Measurements from ENCODE around the gene SLC44A1.

SLC44A1 gene

DNA sequence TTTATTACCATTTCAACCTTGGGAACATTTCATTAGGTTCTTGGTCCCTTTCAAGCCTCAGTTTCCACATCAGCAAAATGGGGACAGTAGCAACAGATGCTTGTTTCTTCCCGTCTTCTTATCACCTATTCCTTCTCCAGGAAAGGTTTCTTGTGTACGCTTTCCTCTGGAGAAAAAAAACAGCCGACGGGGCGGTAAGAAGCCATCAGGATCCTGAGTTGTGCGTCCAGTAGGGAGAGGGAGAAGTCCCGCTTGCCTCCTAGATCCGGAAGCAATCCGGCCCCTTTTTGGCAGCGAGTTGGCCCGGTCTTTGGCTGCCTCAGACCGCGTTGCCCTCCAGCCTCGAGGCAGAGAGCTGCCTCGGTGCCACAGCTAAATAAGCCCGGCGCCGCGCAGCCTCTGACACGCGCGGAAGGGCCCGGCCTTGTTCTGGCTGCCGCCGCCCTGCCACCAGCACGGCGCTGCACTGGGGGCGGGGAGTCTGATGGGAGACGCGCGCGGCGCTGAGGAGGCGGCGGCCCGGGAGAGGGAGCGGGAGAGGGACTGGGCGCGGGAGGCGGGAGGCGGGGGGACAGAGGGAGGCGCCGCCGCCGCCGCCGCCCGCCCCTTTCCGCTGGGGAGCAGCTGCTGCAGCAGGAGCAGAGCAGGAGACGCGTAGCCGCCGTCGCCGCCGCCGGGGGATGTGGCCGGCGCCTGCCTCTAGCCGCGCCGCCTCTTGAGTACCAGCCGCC lies at the start of gene SLC44A1:
SLC44A1 (plus strand) TSS at position 649 of the 731 bp plus-strand sequence. CDS start 218 bp downstream, outside the sequence.
- peak; percentile 93 for DNase-seq

DNA sequence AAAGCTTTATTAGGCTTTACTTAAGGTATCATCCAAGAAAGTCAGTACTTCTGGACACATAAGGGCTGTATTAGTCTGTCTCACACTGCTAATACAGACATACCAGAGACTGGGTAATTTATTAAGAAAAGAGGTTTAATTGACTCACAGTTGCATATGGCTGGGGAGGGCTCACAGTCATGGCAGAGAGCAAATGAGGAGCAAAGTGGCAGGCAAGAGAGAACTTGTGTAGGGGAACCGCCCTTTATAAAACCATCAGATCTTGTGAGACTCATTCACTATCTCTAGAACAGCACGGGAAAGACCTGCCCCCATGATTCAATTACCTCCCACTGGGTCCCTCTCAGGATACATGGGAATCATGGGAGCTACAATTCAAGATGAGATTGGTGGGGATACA lies 49.2 kb upstream of the SLC44A1 start:
- no peak for DNase-seq

DNA sequence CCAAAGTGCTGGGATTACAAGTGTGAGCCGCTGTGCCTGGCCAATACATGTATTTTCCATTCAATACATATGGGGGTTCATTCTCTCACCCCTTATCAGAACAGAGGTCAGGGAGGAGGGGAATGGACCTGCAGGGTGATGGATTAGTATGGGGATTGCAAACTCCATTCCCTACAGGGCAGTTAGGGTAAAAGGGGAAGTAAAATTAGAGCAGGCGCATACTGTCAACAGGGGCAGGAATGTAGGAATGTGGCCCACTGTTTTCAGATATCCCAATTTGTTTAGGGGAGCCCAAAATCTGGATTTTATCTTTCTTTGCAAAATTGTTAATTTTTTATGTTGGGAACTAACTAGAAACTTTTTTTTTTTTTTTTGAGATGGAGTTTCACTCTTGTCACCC lies 46.4 kb upstream of the SLC44A1 start:
- no peak for DNase-seq

DNA sequence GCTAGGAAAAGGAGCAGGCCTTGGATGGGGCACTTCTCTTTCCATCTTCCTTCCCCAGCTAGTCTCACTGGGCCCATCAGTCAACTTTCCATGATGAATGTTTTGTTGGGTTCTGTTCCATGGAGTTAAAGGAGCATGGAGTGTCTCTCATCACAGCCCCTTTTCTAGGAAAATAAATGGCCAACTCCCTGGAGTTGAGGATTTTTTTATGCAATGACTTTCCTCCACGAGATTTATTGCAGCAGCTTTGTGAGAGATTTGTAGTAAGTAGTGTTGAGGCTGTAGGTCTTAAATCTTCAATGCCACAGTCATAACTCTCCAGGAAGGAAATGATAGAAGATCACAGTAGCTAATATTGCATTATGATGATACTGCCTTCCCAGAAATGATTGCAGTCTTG lies 45.6 kb upstream of the SLC44A1 start:
- no peak for DNase-seq

DNA sequence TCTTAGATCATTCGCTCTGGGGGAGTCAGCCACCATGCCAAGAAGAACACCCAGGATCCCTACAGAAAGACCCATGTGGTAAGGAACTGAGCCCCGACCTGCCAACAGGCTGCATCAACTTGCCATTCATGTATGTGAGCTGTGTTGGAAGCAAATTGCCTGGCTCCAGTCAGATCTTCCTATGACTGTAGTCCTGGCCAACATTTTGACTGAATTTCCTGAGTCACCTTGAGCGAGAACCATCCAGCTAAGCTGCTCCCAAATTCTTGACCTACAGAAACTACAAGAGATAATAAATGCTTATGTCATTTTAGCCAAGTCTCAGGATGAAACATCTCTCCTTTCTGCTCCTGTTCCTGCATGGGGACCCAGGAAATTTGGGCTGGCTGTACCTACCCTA lies 40.0 kb upstream of the SLC44A1 start:
- no peak for DNase-seq

GRCh38 chr9:105205787-105206495 lies 38.5 kb upstream of the SLC44A1 start:
- DNase-seq, result no peak

DNA sequence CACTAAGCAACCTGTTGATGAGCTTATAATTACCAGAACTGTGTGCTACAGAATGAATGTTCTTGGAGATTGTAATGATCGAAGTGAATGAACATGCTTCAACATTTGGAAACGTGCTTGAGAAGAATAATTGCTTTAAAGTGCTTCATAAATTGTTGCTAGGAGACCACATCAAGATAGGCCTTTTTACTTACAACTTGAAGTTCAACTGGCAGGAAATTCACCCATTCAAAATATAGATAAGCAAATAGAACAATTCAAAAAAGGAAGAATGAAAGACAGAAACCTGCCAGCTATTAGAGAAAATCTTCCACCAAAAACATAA lies 38.0 kb upstream of the SLC44A1 start:
- DNase-seq, result no peak

DNA sequence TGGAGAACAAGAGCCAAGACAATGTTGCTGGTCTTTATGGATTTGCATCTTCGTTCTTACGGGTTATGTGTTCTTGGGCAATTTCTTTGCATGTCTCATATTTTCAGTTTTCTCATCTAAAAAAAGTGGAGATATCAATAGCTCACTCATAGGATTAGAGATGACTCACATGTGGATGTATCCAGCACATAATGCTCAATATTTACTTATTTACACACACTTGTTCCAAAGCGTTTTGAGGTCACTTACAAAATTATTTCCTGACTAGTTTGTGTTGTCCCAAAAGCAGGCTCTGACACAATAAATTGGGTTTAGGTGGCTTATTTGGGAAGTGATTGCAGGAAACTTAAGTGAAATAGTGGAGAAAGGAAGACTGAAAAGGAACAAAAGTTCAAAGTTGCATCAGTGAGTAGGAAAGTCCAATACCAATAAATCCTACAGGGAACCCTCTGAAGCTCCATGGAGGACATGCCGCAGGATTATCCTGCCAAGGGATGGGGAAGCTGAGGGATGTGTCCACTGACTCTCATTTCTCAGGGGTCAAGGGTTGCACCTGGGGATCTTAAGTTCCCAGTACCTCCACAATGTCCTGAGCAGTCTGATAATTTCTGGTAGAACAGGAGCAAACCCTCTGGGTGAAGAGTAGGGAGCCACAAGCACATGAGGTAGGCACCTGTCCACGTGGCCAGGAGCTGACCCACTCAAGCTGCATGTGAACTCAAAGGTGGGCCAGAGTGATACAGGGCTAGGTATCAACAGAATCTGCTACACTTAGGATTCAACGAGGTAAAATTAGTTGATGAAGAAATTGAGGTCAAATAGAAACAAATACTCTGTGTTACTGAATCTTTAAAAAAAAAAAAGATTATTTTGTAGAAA lies 37.4 kb upstream of the SLC44A1 start:
- DNase-seq, result no peak

DNA sequence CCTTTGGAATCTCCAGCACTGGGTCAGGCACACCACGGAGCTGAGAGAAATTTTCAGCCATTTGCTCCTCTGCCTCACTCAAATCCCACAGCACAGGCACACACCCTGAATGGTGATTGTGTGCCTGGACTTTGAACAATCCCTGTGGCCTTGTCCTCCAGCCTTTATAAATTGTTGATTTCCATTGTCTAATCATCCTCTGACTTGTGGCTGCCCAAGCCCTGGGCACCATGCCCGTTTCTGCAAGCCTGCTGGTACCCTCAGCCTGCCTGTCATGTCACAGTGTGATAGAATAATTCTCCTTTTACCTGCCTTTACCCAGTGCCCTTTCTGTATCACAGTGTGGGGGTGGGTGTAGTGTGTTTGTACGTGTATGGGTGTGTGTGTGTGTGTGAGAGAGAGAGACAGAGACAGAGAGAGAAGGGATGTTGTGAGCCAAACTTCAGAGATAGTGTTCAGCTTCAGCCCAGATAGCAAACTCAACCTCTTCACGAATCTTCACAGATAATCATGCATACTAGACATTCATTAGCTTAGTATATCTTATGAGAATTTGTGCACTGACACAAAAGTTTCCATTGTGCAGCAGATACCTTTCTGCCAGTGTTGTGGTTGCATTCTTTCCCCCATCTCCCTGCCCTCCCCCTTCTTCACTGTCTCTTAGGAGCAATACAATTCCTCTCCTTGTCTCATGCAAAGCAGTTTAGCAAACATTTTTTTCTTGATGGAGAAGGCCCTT lies 27.8 kb upstream of the SLC44A1 start:
- no peak for DNase-seq

DNA sequence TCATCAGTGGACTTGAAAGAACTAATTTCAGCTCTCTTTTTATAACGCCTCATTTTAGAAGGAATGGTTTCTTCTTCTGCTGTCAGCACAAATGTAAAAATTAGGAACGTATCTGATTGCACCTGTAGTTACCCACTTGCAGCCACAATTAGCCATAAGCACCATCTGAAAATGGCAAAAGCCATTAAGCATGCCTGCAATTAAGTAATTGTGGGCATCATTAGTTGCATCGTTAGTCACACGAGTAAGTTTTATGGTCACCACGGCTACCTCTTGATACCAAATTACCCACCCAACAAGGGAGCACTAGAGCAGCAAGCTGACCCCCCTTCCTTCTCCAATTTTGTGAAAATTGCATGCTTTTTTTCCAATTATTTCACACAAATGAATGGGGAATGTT lies 25.8 kb upstream of the SLC44A1 start:
- no peak for DNase-seq

DNA sequence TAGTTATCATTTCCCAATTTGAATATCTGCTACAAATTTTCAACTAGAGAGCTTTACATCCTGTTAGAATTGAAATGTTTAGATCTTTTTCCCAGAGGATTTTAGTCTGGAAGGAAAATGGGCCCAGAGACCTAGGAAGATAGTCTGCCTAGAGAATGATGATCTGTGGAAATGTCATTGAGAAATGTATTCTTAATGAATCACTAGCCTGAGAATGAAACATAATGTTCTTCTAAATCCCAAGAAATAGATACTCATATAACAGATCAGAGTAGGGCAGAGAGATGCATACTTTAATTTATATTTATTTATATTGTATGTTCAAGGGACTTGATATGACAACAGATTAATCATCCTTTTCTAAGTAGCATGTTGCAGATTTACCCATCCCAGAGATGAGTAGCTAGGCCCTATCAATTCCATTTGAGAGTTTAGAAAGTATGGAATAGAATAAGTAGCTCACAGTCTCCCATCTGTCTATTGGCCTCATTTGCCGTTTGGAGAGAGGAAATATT lies 25.1 kb upstream of the SLC44A1 start:
- DNase-seq, result no peak

- DNase-seq, result no peak
These were observed 24.0 kb upstream of the SLC44A1 start for GRCh38 chr9:105220451-105220850.

DNA sequence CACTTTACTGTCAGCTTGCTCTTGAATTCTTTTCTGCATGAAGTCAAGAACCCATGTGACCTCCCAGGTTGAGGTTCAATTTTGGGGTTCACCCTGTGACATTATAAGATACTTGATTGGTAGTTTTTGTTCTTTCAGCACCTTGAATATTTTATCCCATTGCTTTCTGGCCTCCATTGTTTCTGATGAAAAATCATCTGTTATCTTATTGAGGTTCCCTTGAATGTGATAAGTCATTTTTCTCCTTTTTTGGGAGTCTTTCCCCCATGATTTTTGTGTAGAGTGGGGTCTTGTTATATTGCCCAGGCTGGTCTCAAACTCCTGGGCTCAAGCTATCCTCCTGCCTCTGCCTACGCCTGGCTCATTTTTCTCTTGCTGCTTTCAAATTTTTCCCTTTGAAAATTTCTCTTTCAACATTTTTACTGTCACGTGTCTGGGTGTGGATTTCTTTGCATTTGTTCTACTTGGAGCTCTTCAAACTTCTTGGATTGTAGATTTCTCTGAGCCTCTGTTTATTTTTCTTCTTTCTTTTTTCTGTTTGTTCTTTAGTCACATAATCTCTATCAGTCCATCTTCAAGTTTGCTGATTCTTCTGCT lies 20.8 kb upstream of the SLC44A1 start:
- DNase-seq, result no peak

DNA sequence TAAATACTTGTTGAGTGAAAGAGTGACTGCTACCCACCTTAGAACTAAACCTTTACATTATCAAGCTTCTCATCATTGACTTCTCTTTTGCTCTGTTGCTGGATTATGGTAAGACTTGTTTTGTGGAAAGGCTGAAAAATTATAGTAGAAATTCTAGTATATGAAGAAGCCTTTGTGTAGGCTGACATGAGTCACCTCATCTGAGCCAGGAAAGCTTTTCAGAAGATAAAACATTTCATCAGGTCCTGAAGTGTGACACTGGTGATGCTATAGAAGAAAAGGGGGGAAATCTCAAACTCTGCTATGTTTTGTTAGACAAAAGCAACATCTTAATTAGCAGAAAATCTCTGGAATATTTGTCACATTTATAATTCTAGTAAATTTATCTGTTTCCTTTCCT lies 18.4 kb upstream of the SLC44A1 start:
- no peak for DNase-seq

GRCh38 chr9:105232207-105232606 lies 12.2 kb upstream of the SLC44A1 start:
- no peak for DNase-seq

DNA sequence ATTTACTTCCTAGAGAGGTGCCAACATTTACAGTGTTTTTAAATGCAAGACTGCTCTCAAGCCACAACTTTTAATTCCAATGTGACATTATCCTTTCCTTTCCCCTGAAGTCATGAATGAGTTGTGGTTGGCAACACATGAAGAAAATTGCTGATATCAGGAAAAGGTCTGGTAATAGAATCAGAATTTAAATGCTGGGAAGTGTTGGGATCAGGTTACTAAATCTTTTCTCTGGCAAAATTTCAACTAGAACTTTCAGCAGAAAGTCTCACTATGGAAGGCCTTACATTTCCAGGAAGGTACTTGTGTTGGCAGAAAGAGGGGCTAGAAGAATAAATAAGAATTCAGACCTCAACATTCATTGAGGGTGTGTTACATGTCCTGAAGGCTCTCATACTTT lies 10.6 kb upstream of the SLC44A1 start:
- no peak for DNase-seq

DNA sequence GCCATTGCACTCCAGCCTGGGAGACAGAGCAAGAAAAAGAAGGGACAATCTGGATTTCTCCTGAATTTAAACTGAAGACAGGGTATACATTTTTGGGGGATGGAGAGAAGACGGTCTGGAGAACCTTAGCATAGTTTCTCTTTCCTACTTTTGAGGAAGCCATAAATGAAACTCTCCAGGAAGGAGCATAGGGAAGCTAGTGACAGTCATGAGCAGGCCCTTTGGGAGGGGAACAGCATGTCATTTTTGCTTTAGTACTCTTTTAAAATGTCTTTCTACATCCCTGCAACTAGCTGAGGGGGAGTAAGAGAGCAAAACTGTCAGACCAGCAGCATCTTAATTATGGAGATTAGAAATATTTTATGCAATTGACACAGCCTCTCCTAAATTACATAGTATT lies 8.2 kb upstream of the SLC44A1 start:
- no peak for DNase-seq

DNA sequence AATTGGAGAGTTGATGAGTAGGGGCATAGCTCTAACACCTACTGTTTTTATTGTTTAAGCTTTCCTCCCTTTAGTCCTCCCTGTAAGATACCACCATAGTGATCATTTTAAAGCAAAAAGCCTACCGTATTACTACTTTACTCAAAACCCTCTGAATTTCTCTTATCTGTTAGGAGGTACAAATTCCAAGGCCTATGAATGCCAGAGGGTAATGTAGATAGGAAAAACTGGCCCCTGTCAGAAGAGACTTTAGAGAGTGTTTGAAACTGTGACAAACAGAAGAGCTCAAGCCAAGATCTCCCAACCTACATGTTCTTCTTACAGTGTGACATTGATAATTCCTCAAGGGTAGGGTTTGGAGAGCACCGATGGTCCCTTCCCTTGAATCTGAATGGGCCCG lies 7.2 kb upstream of the SLC44A1 start:
- DNase-seq, result no peak

GRCh38 chr9:105238302-105238701 lies 6.1 kb upstream of the SLC44A1 start:
- DNase-seq, result no peak

DNA sequence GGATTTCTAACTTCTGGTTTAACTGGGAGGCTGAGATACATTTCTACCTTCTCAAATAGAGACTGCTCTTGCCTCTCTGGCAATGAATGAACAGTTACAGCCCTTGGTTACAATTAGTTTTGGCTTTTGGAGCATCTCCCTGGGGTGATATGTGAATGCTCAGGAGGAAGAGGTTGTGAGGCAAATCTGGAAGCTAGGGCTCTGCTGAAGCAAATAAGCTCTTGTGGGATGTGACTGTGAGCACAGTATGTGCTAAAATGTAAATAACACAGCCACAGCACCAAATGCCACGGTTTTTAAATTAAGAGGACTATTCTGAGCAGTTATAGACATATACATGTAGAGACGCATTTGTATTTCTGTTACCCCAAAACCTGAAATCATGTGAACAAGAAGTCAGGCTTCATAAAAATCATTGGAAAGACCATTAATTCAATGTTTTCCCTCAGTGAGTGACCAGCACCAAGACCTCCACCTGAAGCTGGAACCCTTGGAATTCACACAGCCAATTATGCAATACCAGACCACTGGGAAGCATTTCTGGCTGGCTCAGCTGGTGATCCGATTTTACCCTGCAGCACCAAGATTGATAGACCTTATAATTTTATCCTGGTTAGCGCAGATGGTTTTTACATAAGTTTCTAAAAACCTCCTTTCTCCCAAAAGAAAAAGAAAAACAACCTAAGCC lies 3.0 kb upstream of the SLC44A1 start:
- no peak for DNase-seq

DNA sequence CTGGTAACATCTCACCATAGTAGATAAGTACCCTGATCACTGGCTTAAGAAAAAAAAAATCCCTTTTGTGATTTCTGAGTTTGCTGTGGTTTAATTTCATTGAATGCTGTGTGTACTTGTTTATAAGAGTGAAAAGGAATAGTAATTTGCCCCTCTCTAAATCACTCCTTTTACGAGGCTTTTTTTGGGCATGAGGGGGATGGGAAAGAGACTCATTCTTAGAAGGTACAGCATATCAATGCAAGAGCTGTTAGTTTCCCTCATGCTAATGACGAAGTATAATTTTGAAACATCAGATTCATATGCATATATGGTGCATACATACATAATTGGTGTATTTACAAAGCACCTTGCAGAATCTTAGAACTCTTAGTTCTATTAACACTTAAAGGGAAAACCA lies 2.4 kb upstream of the SLC44A1 start:
- no peak for DNase-seq

DNA sequence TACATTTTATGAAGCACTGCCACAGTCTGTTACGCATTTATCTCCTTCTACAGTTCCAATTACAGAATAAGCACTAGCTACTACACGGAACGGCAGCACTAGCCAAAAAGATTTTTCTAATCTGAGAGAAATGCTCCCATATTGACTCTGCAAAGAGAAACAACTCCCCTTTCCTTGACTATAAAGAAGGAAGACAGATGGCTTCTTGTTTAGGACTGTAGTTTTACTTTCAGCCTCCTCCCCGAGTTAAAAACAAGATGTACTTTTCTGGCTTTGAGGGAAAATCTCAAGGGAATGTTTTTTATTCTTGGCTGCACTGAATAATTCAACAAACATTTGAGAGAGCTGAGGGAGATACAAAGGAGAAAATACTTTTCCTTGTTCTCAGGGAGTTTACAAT lies 1.9 kb upstream of the SLC44A1 start:
- DNase-seq, result no peak

All from activated CD4-positive, alpha-beta T cell treated with anti-CD3 and anti-CD28 coated beads, Interleukin-10, Interleukin-2, amounts not matched to agents 100 ng/mL and 50 ng/mL, durations not matched to agents 16 hours and 8 hours (primary cell).